ENCODE results near the gene OSBPL9.

The OSBPL9 gene

GRCh38 chr1:51752073-51752948, 135.4 kb downstream of the OSBPL9 start:
- Histone ChIP-seq H3K9me3 (no peaks in the 10 kb centered on the region), H3K27ac (no peak overlapping the region), H3K4me3 (ENCODE audit: low read depth in 1 of 2, low read length in 1 of 2) (no peak overlapping the region), H3K4me1 (ENCODE audit: control insufficient read depth in 1 of 2, insufficient read depth in 1 of 2, low read depth in 1 of 2, low read length in 1 of 2) (no peaks in the 10 kb centered on the region), H3K27me3 (no peaks in the 10 kb centered on the region), H3K36me3 (peaks cover 35% of the 10 kb centered on the region)
- TF ChIP-seq CTCF (IDR thresholded peaks at IDR 0.05), result no peak

GRCh38 chr1:51753969-51754368, 137.1 kb downstream of the OSBPL9 start:
- H3K9me3 ChIP-seq, result no peaks in the 10 kb centered on the region
- H3K36me3 ChIP-seq, result peaks cover 30% of the 10 kb centered on the region
- no peaks in the 10 kb centered on the region for H3K4me1 ChIP-seq (ENCODE audit: control insufficient read depth in 1 of 2, insufficient read depth in 1 of 2, low read depth in 1 of 2, low read length in 1 of 2)
- H3K27me3 ChIP-seq, result no peaks in the 10 kb centered on the region
- no peak overlapping the region for H3K4me3 ChIP-seq (ENCODE audit: low read depth in 1 of 2, low read length in 1 of 2)
- no peak for TF ChIP-seq CTCF (IDR thresholded peaks at IDR 0.05)
- H3K27ac ChIP-seq, result no peak overlapping the region

- no peak for TF ChIP-seq CTCF (IDR thresholded peaks at IDR 0.05)
- no peaks in the 10 kb centered on the region for H3K27me3 ChIP-seq
- no peak overlapping the region for H3K4me3 ChIP-seq (ENCODE audit: low read depth in 1 of 2, low read length in 1 of 2)
- H3K27ac ChIP-seq, result no peak overlapping the region
- peaks cover 30% of the 10 kb centered on the region for H3K36me3 ChIP-seq
- H3K9me3 ChIP-seq, result no peaks in the 10 kb centered on the region
- H3K4me1 ChIP-seq (ENCODE audit: control insufficient read depth in 1 of 2, insufficient read depth in 1 of 2, low read depth in 1 of 2, low read length in 1 of 2), result no peaks in the 10 kb centered on the region
Observed at GRCh38 chr1:51754666-51755065, 137.8 kb downstream of the OSBPL9 start.

GRCh38 chr1:51755437-51755836, 138.5 kb downstream of the OSBPL9 start:
- Histone ChIP-seq H3K9me3 (no peaks in the 10 kb centered on the region), H3K4me1 (ENCODE audit: control insufficient read depth in 1 of 2, insufficient read depth in 1 of 2, low read depth in 1 of 2, low read length in 1 of 2) (no peaks in the 10 kb centered on the region), H3K27me3 (no peaks in the 10 kb centered on the region), H3K27ac (no peak overlapping the region), H3K4me3 (ENCODE audit: low read depth in 1 of 2, low read length in 1 of 2) (no peak overlapping the region), H3K36me3 (peaks cover 30% of the 10 kb centered on the region)
- no peak for TF ChIP-seq CTCF (IDR thresholded peaks at IDR 0.05)

- TF ChIP-seq CTCF (IDR thresholded peaks at IDR 0.05), result no peak
- Histone ChIP-seq H3K27ac (no peak overlapping the region), H3K36me3 (peaks cover 28% of the 10 kb centered on the region), H3K4me3 (ENCODE audit: low read depth in 1 of 2, low read length in 1 of 2) (no peak overlapping the region), H3K27me3 (no peaks in the 10 kb centered on the region), H3K9me3 (no peaks in the 10 kb centered on the region), H3K4me1 (ENCODE audit: control insufficient read depth in 1 of 2, insufficient read depth in 1 of 2, low read depth in 1 of 2, low read length in 1 of 2) (no peaks in the 10 kb centered on the region)
Observed at GRCh38 chr1:51756290-51756689, 139.4 kb downstream of the OSBPL9 start.
